Nephron progenitor cell (in vitro differentiated cells): ENCODE measurements around the gene HGFAC.

Source experiments
- DNase-seq: peaks from one replicate; pipeline ENCODE4 v3.0.0; 2021
- H3K27ac Mint-ChIP-seq: 2 replicates; pipeline ENCODE4 v1.8.0; 2021; ENCODE audit warnings: mild to moderate bottlenecking, moderate library complexity, mixed read lengths
- H3K27me3 Mint-ChIP-seq: 2 replicates; pipeline ENCODE4 v1.8.0; 2021; ENCODE audit warnings: mild to moderate bottlenecking, low read depth, mixed read lengths; ENCODE audit not compliant: poor library complexity
- H3K36me3 Mint-ChIP-seq: 2 replicates; pipeline ENCODE4 v1.8.0; 2021; ENCODE audit warnings: low read depth, mixed read lengths
- H3K4me1 Mint-ChIP-seq: 2 replicates; pipeline ENCODE4 v1.8.0; 2021; ENCODE audit warnings: mixed read lengths
- H3K4me3 Mint-ChIP-seq: 2 replicates; pipeline ENCODE4 v1.8.0; 2021; ENCODE audit warnings: mild to moderate bottlenecking, moderate library complexity, mixed read lengths
- H3K9me3 Mint-ChIP-seq: 2 replicates; pipeline ENCODE4 v1.8.0; 2021; ENCODE audit warnings: mild to moderate bottlenecking, moderate library complexity, mixed read lengths
- TF ChIP-seq, protein P1 (sequence below): fragments of 200-600 bp; sonication (generic); IDR thresholded peaks from 2 replicates; pipeline ENCODE4 v1.5.0; 2021; ENCODE audit warnings: antibody characterized with exemption

The HGFAC gene

DNA sequence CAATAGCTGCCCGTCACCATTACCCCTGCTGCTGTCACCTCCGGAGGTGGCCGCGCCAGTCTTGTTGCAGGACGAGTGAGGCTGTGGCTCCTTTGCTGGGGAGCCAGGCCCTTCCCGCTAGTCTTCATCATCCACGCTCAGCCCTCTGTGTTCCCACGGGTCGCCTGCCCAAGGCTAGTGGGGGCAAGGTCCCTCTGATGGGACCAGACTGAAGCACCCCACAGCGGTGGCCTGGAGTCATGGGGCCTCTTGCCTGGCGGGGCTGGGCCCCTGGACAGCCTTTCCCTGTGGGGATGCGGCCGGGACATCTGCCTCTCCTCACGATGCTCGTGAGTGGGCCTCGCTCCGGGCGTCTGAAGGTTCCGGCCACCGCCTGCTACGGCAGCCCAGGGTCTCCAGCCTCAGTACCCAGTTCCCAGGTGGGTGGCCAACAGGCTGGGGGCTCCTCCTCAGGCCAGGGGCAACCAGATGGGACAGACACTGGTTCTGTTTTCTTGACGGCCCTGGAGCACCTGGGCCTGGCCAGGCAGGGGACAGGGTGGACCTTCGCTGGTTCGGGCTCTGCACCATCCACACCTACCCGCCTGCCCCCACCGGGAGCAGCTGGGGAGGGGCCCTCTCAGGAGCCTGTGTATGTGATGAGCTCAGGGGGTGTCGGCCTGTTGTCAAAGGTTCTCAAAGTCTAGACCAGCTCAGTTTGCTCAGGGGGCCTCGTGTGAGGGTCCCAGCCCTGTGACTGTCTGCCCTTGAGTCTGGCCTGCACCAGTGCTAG is 53.6 kb downstream of the HGFAC start:
- Mint-ChIP-seq H3K9me3 (peaks cover 4% of the 10 kb centered on the region), H3K27ac (peak overlapping the region; percentile 64), H3K27me3 (peaks cover 18% of the 10 kb centered on the region), H3K4me1 (peaks cover 10% of the 10 kb centered on the region), H3K36me3 (no peaks in the 10 kb centered on the region), H3K4me3 (no peak overlapping the region)
- TF ChIP-seq, protein P1, sequence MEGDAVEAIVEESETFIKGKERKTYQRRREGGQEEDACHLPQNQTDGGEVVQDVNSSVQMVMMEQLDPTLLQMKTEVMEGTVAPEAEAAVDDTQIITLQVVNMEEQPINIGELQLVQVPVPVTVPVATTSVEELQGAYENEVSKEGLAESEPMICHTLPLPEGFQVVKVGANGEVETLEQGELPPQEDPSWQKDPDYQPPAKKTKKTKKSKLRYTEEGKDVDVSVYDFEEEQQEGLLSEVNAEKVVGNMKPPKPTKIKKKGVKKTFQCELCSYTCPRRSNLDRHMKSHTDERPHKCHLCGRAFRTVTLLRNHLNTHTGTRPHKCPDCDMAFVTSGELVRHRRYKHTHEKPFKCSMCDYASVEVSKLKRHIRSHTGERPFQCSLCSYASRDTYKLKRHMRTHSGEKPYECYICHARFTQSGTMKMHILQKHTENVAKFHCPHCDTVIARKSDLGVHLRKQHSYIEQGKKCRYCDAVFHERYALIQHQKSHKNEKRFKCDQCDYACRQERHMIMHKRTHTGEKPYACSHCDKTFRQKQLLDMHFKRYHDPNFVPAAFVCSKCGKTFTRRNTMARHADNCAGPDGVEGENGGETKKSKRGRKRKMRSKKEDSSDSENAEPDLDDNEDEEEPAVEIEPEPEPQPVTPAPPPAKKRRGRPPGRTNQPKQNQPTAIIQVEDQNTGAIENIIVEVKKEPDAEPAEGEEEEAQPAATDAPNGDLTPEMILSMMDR = no peak
- DNase-seq = no peak

DNA sequence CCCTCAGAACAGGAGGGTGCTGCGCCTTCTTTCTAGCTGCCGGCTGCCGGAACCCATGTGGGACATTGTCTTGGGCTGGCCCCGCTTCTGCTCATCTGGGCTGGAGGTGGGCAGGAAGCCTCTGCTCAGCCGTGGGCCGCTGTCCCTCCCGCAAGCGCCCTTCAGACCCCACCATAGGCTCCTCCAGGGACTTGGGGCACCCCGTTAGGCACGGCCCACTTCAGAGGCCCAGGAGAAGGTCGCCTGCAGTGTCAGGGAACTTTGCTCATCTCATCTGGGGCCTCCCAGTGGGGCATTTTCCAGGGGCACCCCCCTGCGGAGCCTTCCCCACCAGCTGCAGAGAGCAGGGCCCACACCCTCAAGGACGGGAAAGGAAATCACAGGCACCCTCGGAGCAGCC is 54.3 kb downstream of the HGFAC start:
- DNase-seq = no peak
- Mint-ChIP-seq H3K9me3 (peaks cover 4% of the 10 kb centered on the region), H3K4me1 (peaks cover 10% of the 10 kb centered on the region), H3K4me3 (no peak overlapping the region), H3K27ac (no peak overlapping the region), H3K36me3 (no peaks in the 10 kb centered on the region), H3K27me3 (peaks cover 12% of the 10 kb centered on the region)
- TF ChIP-seq, protein P1 = no peak

DNA sequence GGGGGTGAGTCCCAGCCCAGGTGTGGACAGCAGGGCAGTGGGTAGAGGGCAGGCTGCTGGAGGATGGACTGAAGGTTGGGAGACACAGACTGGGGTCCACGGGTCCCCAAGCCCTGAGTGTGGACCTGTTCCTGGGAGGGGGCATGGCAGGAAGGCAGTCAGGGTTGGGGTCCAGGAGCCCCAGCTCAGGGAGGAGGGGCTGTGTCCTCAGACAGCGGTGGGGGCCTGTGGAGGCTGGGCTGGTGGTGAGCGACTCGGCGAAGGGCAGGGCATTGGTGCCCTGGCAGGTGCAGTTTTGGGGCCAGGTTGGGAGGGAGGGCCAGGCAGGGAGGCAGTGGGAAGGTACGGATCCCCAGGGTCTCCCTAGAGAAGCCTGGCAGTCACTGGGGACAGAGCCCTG is 55.3 kb downstream of the HGFAC start:
- Mint-ChIP-seq H3K27ac (no peak overlapping the region), H3K36me3 (no peaks in the 10 kb centered on the region), H3K4me3 (no peak overlapping the region), H3K27me3 (peaks cover 4% of the 10 kb centered on the region), H3K9me3 (no peaks in the 10 kb centered on the region), H3K4me1 (peaks cover 6% of the 10 kb centered on the region)
- TF ChIP-seq, protein P1 = no peak
- DNase-seq = no peak

DNA sequence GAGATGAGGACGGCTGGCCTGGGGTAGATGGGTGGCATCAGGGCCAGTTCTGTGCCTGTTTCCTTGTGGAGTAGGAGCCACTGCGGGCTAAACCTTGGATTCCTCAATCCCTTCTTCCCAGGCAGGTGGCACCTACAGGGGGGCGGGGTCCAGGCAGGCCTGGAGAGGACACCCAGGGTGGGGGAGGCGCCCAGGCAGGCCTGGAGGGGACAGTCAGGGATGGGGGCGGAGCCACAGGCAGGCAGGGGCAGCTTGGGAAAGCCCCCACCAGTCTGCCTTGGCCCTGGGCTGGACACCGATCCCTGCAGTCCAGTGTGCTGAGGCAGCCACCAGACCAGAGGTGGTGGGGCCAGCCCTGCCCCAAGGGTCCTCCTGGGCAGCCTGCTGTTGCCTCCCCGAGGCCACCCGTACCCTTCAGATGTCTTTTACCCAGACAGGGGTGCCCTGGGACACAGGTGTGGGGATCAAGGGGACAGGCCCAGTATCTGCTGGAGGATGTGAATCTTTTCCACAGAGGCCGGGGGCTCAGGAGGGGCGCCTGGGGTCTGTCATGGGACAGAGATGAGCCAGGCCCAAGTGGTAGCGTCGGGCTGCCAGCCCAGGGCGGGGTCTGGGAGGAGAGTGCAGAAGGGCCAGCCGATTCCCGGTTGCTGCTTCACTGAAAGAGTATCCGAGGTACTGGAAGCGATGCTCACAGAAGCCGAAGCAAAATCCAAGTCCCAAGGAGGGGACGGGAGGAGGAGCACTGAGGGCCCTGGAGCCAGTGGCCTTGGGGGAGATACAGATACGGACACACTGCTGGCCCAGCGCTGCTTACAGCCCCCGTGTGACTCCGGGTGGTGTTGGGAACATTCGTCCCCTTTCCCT is 56.0 kb downstream of the HGFAC start:
- Mint-ChIP-seq H3K4me1 (peaks cover 5% of the 10 kb centered on the region), H3K36me3 (no peaks in the 10 kb centered on the region), H3K4me3 (no peak overlapping the region), H3K27me3 (no peaks in the 10 kb centered on the region), H3K9me3 (no peaks in the 10 kb centered on the region), H3K27ac (no peak overlapping the region)
- TF ChIP-seq, protein P1 = no peak
- DNase-seq = no peak

DNA sequence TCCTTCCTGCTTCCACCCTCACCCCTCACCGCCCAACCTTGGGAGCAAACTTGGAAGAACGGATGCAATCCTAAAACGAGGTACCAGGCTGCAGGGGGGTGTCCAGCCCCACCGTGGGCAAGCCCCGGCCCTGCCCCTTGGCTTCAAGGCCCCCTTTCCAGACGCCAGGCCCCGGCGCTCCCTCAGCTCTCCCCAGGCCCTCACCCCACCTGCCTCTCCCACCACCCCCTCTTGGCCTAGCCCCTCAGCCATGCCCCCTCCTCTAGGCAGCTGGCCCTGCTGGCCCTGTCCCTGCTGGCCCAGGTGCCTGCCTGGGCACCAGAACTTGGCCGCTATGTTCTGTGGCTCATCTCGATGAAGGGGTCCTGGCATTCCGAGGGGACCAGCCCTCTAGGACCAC is 56.6 kb downstream of the HGFAC start:
- no peaks in the 10 kb centered on the region for H3K9me3 Mint-ChIP-seq
- H3K27me3 Mint-ChIP-seq = no peaks in the 10 kb centered on the region
- H3K4me1 Mint-ChIP-seq = peaks cover 5% of the 10 kb centered on the region
- H3K27ac Mint-ChIP-seq = no peak overlapping the region
- DNase-seq = no peak
- H3K4me3 Mint-ChIP-seq = no peak overlapping the region
- TF ChIP-seq, protein P1 = no peak
- no peaks in the 10 kb centered on the region for H3K36me3 Mint-ChIP-seq
